G401 (cell line): Measurements from ENCODE around the gene RACGAP1. TPM values are rescaled to one million over a fixed set of nuclear protein-coding genes. Genes with fewer than 3 reads are reported as not detected.
A peak's percentile ranks its signal among the peaks of the same experiment; 100 is the strongest.

ENCODE experiments used
- DNase-seq: peaks from one replicate; pipeline ENCODE4 v3.0.0-alpha.2; 2015; ENCODE audit warnings: low spot score
- in situ Hi-C: cut with HindIII; loops from 2 replicates; pipeline ENCODE4 v1.10.0; 2016; ENCODE audit warnings: low sequenced_read_pairs, mixed read lengths
- total RNA-seq: library from RNA; depleted of rRNA; stranded (reverse); fragments of >200 nt; shearing (Covaris generic); gene quantifications from 2 replicates; pipeline ENCODE4 v1.2.3, GENCODE V29; 2014

The RACGAP1 gene
- total RNA-seq, 1 experiment from 2014 or later, result 125 TPM

DNA sequence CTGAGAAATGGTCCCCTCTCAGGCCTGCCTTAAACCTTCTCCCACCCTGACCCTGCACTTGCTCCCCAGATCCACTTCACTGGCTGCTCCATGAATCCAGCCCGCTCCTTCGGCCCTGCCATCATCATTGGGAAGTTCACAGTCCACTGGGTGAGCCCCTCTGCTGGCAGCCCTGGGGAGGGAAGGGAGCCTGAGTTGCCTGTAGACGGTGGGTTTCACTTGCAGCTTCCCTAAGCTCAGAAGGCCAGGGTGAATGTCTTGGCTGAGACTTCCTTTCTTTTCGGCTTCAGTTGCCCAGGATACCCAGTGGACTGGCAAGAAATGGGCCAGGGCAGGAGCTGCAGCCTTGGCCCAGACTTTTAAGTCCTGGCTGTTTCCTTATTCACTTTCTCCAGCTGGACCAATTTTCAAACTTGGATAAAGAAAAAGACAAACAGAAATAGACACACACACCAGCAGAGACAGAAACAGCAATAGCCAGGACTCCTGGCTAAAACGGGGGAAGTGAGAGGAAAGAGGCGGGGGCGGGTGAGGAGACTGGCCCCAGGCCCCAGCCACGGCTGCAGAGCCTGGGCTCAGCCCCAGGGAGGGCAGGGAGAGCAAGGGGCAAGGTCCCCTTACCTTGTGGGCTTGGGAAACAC lies 50.5 kb downstream of the RACGAP1 start:
- DNase-seq, result peak; percentile 25
- in situ Hi-C loops, result no loop called here

DNA sequence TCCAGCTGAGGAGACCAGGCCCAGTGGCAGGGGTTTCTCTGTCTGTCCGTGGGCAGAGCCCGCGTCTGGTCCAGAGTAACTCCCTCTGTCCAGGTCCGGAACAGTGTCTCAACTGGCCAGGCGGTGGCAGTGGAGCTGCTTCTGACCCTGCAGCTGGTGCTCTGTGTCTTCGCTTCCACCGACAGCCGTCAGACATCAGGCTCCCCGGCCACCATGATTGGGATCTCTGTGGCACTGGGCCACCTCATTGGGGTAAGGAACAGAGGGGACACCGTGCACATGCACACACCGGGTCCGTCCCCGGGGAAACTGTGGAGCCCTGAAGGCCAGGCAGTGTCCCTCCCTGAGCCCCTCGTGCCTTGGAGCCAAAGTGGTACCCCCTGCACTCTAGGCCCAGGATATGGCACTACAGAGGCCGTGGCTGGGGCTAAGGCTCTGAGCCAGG lies 51.0 kb downstream of the RACGAP1 start:
- in situ Hi-C loops, result no loop called here
- peak; percentile 52 for DNase-seq

GRCh38 chr12:49973361-49973830 lies 51.9 kb downstream of the RACGAP1 start:
- in situ Hi-C loops, result no loop called here
- DNase-seq, result no peak

GRCh38 chr12:49972641-49973360 lies 52.5 kb downstream of the RACGAP1 start, which contains the start of gene AQP6:
Gene AQP6, plus strand, starts transcription at chr12:49972947. Its CDS starts 227 bp downstream, at chr12:49973174.
- DNase-seq, result no peak
- in situ Hi-C loops, result no loop called here

DNA sequence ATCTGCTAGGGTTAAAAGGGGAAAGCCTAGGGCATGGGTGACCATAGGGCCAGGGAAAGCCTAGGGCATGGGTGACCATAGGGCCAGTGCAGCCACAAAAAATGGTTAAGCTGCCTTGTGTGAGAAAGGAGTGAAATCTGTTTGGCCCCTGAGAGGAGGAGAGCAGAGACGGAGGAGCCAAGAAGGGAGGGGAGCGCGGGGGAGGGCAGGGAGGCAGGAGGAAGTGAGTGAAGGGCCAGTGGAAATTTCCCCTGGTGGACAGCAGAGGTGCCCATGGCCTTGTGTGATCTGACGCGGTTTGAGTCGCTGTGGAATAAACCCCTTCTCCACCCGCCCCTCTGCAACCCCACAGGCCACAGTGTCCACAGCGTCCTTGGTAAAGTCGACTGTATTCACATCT lies 53.2 kb downstream of the RACGAP1 start:
- in situ Hi-C loops, result no loop called here
- DNase-seq, result no peak

- in situ Hi-C loops, result no loop called here
- DNase-seq, result no peak
These were observed 54.2 kb downstream of the RACGAP1 start for GRCh38 chr12:49971141-49971540.

GRCh38 chr12:49970658-49971057 lies 54.6 kb downstream of the RACGAP1 start:
- in situ Hi-C loops, result no loop called here
- no peak for DNase-seq

DNA sequence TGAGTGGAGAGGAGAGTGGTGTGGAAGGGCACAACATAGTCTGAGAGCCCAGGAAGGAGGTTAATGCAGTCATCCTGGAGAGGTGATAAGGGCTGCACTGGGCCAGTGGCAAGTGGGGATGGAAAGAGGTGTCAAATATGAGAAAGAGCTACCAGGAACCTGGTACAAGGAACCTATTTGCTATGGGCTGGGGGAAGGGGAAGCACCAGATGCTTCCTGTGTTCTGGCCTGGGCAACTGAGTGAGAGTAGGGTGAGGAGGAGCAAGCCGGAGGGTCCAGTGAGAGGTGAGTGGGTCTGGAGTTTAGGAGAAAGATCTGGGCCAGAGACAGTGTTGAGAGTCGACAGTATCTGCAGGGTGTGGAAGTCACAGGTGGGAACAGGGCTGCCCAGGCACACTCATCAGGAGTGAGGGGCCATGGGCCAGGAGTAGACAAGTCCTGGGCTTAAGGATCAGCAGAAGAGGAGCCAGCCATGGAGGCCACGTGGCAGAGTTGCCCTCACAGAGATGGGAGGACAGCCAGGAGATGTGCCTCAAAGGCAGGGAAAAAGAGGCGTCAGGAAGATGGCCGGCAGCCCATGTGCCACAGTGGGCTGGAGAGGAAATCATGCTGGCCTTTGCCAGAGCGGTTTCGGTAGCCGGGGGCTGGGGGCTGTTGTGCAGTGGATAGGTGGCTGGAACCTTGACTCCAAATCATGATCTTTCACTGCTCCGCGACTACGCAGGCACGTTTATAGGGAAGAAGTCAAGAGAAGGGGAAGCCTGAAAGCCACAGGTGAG lies 55.5 kb downstream of the RACGAP1 start:
- in situ Hi-C loops, result loop anchor here (5.0 kb wide), 1 partner anchor 97 kb away; no protein-coding TSS in a partner anchor

DNA sequence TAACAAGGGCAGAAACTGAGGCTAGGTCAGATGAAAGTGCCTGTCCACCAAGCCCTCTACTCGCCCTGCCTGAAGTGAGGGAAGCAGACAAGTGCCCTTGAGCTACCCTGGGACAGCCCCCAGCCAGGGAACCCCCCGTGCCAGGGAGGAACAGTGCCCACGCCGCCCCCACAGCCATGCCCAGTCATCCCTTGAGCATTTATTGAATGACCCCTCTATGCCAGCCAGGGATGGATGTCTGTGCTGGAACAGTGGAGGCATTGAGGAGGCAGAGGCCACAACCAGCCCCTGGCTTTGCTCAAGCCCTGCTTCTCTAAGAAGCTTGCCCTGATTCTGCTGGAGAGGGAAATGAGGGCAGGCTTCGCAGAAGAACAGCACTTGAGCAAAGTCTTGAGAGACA lies 56.3 kb downstream of the RACGAP1 start:
- no peak for DNase-seq
- in situ Hi-C loops, result loop anchor here (5.0 kb wide), 1 partner anchor 98 kb away; no protein-coding TSS in a partner anchor

More for the DNA sequence above, 55.5 kb downstream of the RACGAP1 start:
- DNase-seq, result no peak

GRCh38 chr12:49968471-49968870 lies 56.8 kb downstream of the RACGAP1 start:
- in situ Hi-C loops, result loop anchor here (5.0 kb wide), 1 partner anchor 99 kb away; no protein-coding TSS in a partner anchor
- no peak for DNase-seq

- DNase-seq, result no peak
- in situ Hi-C loops, result loop anchor here (5.0 kb wide), 1 partner anchor 99 kb away; no protein-coding TSS in a partner anchor
These were observed 57.5 kb downstream of the RACGAP1 start for GRCh38 chr12:49967777-49968250.

- peak; percentile 81 for DNase-seq
- in situ Hi-C loops, result loop anchor here (5.0 kb wide), 1 partner anchor 100 kb away; no protein-coding TSS in a partner anchor
These were observed 58.1 kb downstream of the RACGAP1 start for GRCh38 chr12:49967042-49967776.

GRCh38 chr12:49966511-49967041 lies 58.7 kb downstream of the RACGAP1 start:
- no peak for DNase-seq
- in situ Hi-C loops, result loop anchor here (5.0 kb wide), 1 partner anchor 101 kb away; no protein-coding TSS in a partner anchor

DNA sequence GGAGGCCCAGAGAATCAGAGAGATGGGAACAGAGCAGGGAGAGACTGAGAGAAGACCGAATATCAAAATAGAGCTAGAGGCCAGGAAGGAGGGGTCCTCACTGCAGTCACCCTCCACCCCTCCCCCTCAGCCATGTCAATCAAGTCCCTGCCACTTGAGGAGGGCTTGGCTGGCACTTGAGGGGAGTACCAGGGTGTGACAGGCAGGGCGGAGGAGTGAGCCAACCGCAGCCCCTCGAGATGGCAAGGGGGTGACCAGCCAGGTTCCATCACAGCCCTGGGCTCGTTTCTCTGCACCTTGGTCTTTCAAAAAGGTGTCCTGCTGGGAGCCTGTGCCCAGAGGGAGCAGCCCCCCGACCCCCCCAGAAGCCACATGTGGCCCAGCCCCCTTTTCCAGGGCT lies 59.5 kb downstream of the RACGAP1 start:
- in situ Hi-C loops, result loop anchor here (5.0 kb wide), 1 partner anchor 101 kb away; no protein-coding TSS in a partner anchor
- no peak for DNase-seq

DNA sequence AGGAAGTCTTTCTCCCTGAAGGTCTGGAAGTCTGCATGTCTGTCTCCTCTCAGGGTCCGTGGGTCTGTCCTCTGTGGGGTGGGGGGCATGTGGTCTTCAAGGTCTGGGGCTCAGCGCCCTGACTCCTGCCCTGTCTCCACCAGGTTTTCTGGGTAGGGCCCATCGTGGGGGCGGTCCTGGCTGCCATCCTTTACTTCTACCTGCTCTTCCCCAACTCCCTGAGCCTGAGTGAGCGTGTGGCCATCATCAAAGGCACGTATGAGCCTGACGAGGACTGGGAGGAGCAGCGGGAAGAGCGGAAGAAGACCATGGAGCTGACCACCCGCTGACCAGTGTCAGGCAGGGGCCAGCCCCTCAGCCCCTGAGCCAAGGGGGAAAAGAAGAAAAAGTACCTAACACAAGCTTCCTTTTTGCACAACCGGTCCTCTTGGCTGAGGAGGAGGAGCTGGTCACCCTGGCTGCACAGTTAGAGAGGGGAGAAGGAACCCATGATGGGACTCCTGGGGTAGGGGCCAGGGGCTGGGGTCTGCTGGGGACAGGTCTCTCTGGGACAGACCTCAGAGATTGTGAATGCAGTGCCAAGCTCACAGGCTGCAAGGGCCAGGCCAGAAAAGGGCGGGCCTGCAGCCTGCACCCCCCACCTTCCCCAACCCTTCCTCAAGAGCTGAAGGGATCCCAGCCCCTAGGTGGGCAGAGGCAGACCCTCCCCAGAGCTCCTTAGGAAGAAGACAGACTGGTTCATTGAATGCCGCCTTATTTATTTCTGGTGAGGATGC lies 60.3 kb downstream of the RACGAP1 start:
- in situ Hi-C loops, result loop anchor here (5.0 kb wide), 1 partner anchor 102 kb away; no protein-coding TSS in a partner anchor
- DNase-seq, result no peak

GRCh38 chr12:49963976-49964815 lies 61.1 kb downstream of the RACGAP1 start:
- no peak for DNase-seq
- in situ Hi-C loops, result no loop called here
